Uterus (tissue), 4 donors: ENCODE data around the gene GRK3. TPM values are rescaled to one million over a fixed set of nuclear protein-coding genes. Genes with fewer than 3 reads are reported as not detected.

Experiments
- DNase-seq, 2 donors: peaks; one replicate each; pipeline ENCODE4 v3.0.0-alpha.2; 2019 to 2020
- H3K27ac ChIP-seq, 2 donors: fragments of 200-600 bp; sonication (generic); 1 replicate in 1 of 2; 2 replicates in 1 of 2; pipeline ENCODE4 v1.5.1; 2016 to 2018
- H3K27me3 ChIP-seq, 2 donors: fragments of 200-600 bp; sonication (generic); one replicate each; pipeline ENCODE4 v1.5.1; 2018 to 2019; ENCODE audit warnings: control low read depth in 1 of 2
- H3K36me3 ChIP-seq, 2 donors: fragments of 200-600 bp; sonication (generic); one replicate each; pipeline ENCODE4 v1.5.1; 2019; ENCODE audit warnings: control low read depth in 1 of 2
- H3K4me1 ChIP-seq, 2 donors: fragments of 200-600 bp; sonication (generic); one replicate each; pipeline ENCODE4 v1.5.1; 2018 to 2019; ENCODE audit warnings: control low read depth in 1 of 2
- H3K4me3 ChIP-seq, 2 donors: fragments of 200-600 bp; sonication (generic); 1 replicate in 1 of 2; 2 replicates in 1 of 2; pipeline ENCODE4 v1.5.1; 2018 to 2019; ENCODE audit warnings: mild to moderate bottlenecking in 1 of 2
- H3K9me3 ChIP-seq, 2 donors: fragments of 200-600 bp; sonication (generic); one replicate each; pipeline ENCODE4 v1.5.1; 2019; ENCODE audit warnings: control low read depth in 1 of 2
- CTCF ChIP-seq, 4 experiments: fragments of 200-600 bp in 2 of 4; fragments of 450-650 bp in 2 of 4; sonication (generic) in 2 of 4; IDR thresholded peaks; one replicate each; pipeline ENCODE4 v1.5.1; 2016 to 2019; ENCODE audit warnings: antibody characterized with exemption in 4 of 4, mild to moderate bottlenecking in 2 of 4, moderate library complexity in 1 of 4
- POLR2A ChIP-seq, 2 donors: fragments of 450-650 bp; IDR thresholded peaks; one replicate each; pipeline ENCODE4 v1.6.1; 2016; ENCODE audit warnings: antibody characterized with exemption in 2 of 2, mild to moderate bottlenecking in 1 of 2, moderate library complexity in 1 of 2
- intact Hi-C: fragments of 100-400 bp; cut with DNase I; formaldehyde crosslinking; loops from one replicate; pipeline ENCODE4 v1.15.1; 2023; ENCODE audit warnings: low total_unique reads
- total RNA-seq, 4 donors: library from RNA; depleted of rRNA in 3 of 4; stranded (reverse); fragments of >200 nt in 3 of 4; gene quantifications; one replicate each; pipeline versions ENCODE4 v1.1.0 to v1.2.4, GENCODE V29; 2014 to 2023
- donor health status: DM: yes; HTN: yes; CAD: no.

The GRK3 gene
- total RNA-seq, 4 donors from 2014 or later = 1.3 to 15.8 (median 8.9) TPM

- no peaks in the 10 kb centered on the region for H3K27me3 ChIP-seq
- H3K4me3 ChIP-seq = no peak overlapping the region
- no peaks in the 10 kb centered on the region for H3K9me3 ChIP-seq
- H3K27ac ChIP-seq = no peak overlapping the region
- intact Hi-C loops = no loop called here
- no peaks in the 10 kb centered on the region for H3K4me1 ChIP-seq
- DNase-seq = no peak
- no peak for TF ChIP-seq POLR2A (IDR thresholded peaks at IDR 0.05)
- no peak for TF ChIP-seq CTCF (IDR thresholded peaks at IDR 0.05)
- no peaks in the 10 kb centered on the region for H3K36me3 ChIP-seq
Observed at GRCh38 chr22:25626624-25626990, 62.1 kb downstream of the GRK3 start.

- no peaks in the 10 kb centered on the region for H3K9me3 ChIP-seq
- intact Hi-C loops = no loop called here
- TF ChIP-seq CTCF (IDR thresholded peaks at IDR 0.05) (no peak), POLR2A (IDR thresholded peaks at IDR 0.05) (no peak)
- no peak overlapping the region for H3K4me3 ChIP-seq
- H3K27ac ChIP-seq = no peak overlapping the region
- H3K36me3 ChIP-seq = no peaks in the 10 kb centered on the region
- no peaks in the 10 kb centered on the region for H3K27me3 ChIP-seq
- no peaks in the 10 kb centered on the region for H3K4me1 ChIP-seq
- no peak for DNase-seq
Observed at GRCh38 chr22:25627271-25627852, 62.9 kb downstream of the GRK3 start.

DNA sequence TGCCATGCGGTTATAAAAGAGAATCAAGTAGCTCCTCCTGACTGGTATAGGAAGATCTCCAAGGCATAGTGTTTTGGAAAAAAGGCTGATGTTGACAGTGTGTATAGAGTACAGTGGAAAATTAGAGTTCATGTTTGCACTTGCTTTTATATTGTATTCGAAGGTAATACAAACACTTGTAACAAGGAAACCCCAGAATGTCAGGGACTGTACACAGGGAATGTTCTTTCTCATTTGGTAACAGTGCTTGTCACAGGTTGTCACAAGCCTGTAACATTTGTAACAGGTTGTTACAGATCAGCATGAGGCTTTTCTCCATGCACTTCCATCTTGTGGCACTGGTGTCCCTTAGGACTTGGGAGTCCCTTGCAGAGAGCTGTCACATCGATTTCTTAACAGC, 64.0 kb downstream of the GRK3 start:
- TF ChIP-seq CTCF (IDR thresholded peaks at IDR 0.05) = no peak
- TF ChIP-seq POLR2A (IDR thresholded peaks at IDR 0.05) = no peak

GRCh38 chr22:25629613-25630012, 65.1 kb downstream of the GRK3 start:
- TF ChIP-seq POLR2A (IDR thresholded peaks at IDR 0.05) (no peak), CTCF (IDR thresholded peaks at IDR 0.05) (no peak)
- Histone ChIP-seq H3K36me3 (no peaks in the 10 kb centered on the region), H3K27me3 (no peaks in the 10 kb centered on the region), H3K4me3 (no peak overlapping the region), H3K4me1 (no peaks in the 10 kb centered on the region), H3K9me3 (no peaks in the 10 kb centered on the region), H3K27ac (no peak overlapping the region)
- DNase-seq = no peak
- intact Hi-C loops = no loop called here

More for the DNA sequence above, 64.0 kb downstream of the GRK3 start:
- Histone ChIP-seq H3K4me3 (no peak overlapping the region), H3K4me1 (no peaks in the 10 kb centered on the region), H3K27ac (no peak overlapping the region), H3K9me3 (no peaks in the 10 kb centered on the region), H3K27me3 (no peaks in the 10 kb centered on the region), H3K36me3 (no peaks in the 10 kb centered on the region)
- DNase-seq = no peak
- intact Hi-C loops = no loop called here

- Histone ChIP-seq H3K27me3 (no peaks in the 10 kb centered on the region), H3K36me3 (no peaks in the 10 kb centered on the region), H3K9me3 (no peaks in the 10 kb centered on the region), H3K4me3 (no peak overlapping the region), H3K27ac (no peak overlapping the region), H3K4me1 (no peaks in the 10 kb centered on the region)
- DNase-seq = no peak
- intact Hi-C loops = no loop called here
- TF ChIP-seq POLR2A (IDR thresholded peaks at IDR 0.05) (no peak), CTCF (IDR thresholded peaks at IDR 0.05) (no peak)
Observed at GRCh38 chr22:25630447-25630846, 66.0 kb downstream of the GRK3 start.
